ENCODE data around the gene ROPN1L. TPM values are rescaled to one million over a fixed set of nuclear protein-coding genes. Genes with fewer than 3 reads are reported as not detected.

The ROPN1L gene
- total and polyA plus RNA-seq, 10 of the 15 experiments (the other 5 are each of a cell fraction or from before 2014, with no cell fraction given): 0.07 to 0.38 (median 0.22) TPM; not detected in 6

GRCh38 chr5:10474521-10475075 is 32.9 kb downstream of the ROPN1L start:
- Histone ChIP-seq H3K27me3 (replicated peaks in 1 of 2; ENCODE audit: control insufficient read depth in 2 of 2, insufficient read depth in 2 of 2, low read length in 1 of 2) (no peaks in the 10 kb centered on the region; a peak in 1 of 4 replicates), H3K9ac (ENCODE audit: control insufficient read depth, insufficient read depth, low read length) (no peak overlapping the region), H2AFZ (ENCODE audit: control insufficient read depth, low read depth, low read length) (no peak overlapping the region), H3K36me3 (ENCODE audit: control insufficient read depth in 2 of 2, insufficient read depth in 2 of 2, low read length in 1 of 2) (no peaks in the 10 kb centered on the region), H3K4me1 (ENCODE audit: control insufficient read depth, insufficient read depth, low read length) (no peaks in the 10 kb centered on the region), H3K27ac (ENCODE audit: control insufficient read depth, insufficient read depth) (no peak overlapping the region), H3K4me3 (no peak overlapping the region), H3K4me2 (ENCODE audit: control insufficient read depth, insufficient read depth) (no peak overlapping the region), H3K79me2 (ENCODE audit: control insufficient read depth, insufficient read depth, low read length) (no peaks in the 10 kb centered on the region), H3K9me3 (replicated peaks; ENCODE audit: control insufficient read depth, insufficient read depth, low read length) (no peaks in the 10 kb centered on the region), H4K20me1 (ENCODE audit: control insufficient read depth, insufficient read depth) (no peaks in the 10 kb centered on the region)
- in situ Hi-C loops (cut with MboI): loop anchor here (25.0 kb wide), 2 partner anchors 713 to 1538 kb away; no protein-coding TSS in a partner anchor
- CTCF ChIA-PET: no interaction called here
- no peak for DNase-seq (ENCODE audit: low read depth, low spot score)
- WGBS (ENCODE audit: insufficient coverage, insufficient replicate concordance, low lambda C conversion rate, missing lambda C conversion rate): 60% methylated on average over 7 of the region's 7 CpGs
- TF ChIP-seq IRF4 (IDR thresholded peaks at IDR 0.05; ENCODE audit: low read depth, low read length) (no peak), TCF7 (IDR thresholded peaks at IDR 0.05; ENCODE audit: borderline replicate concordance) (no peak), ZSCAN29 (IDR thresholded peaks at IDR 0.05) (no peak), EZH2 (IDR thresholded peaks at IDR 0.05; ENCODE audit: borderline replicate concordance, control insufficient read depth, low read depth, low read length) (no peak), ATF2 (IDR thresholded peaks at IDR 0.05; ENCODE audit: low read length) (no peak), HDGF (IDR thresholded peaks at IDR 0.05) (no peak)
- POLR2A ChIA-PET: no interaction called here
- no TSS peak for BruUV-seq (replicated peaks)
- no peak for FAIRE-seq
- RAD21 ChIA-PET (ENCODE audit: unreplicated experiment): no interaction called here
- ATAC-seq: no peak
- intact Hi-C loops (cut with micrococcal nuclease; ENCODE audit: unreplicated experiment): no loop called here
- SMC1A ChIA-PET (ENCODE audit: uncharacterized antibody, unreplicated experiment): no interaction called here

Measured in GM12878 (cell line).